ENCODE results near the gene TPH2.

The TPH2 gene

GRCh38 chr12:71942259-71942658 lies 3.6 kb downstream of the TPH2 start:
- H3K36me3 ChIP-seq (ENCODE audit: control insufficient read depth, insufficient read depth, low read length), result no peaks in the 10 kb centered on the region
- no peaks in the 10 kb centered on the region for H3K9me3 ChIP-seq (ENCODE audit: control insufficient read depth, low read length)
- H3K9ac ChIP-seq, result no peak overlapping the region
- no peaks in the 10 kb centered on the region for H3K27me3 ChIP-seq (ENCODE audit: control insufficient read depth, insufficient read depth, low read length)
- no peak overlapping the region for H3K4me2 ChIP-seq (ENCODE audit: low read length)
- no peak for TF ChIP-seq CTCF (IDR thresholded peaks at IDR 0.05)
- H2AFZ ChIP-seq, result no peak overlapping the region
- no peaks in the 10 kb centered on the region for H3K4me1 ChIP-seq
- no peak overlapping the region for H3K27ac ChIP-seq
- H3K4me3 ChIP-seq (ENCODE audit: low read depth, low read length), result no peak overlapping the region
- no peaks in the 10 kb centered on the region for H3K79me2 ChIP-seq

DNA sequence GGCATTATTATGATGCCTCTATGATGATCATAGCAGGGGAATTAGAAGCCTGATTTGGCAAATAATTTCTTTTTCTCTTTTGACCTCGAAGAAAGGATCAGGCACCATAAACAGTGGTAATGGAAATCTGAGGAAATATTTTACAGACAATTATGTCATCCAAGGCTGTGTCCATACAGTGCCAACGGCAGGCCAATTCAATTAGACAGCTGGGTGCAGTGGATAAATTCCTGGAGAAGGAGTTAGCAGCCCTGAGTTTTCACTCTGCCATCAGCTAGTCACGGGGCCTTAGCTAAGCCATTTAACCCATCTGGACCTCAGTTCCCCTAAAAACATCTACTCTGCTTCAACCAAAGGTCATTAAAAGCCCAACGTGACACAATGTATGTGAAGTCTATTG lies 4.1 kb downstream of the TPH2 start:
- no peaks in the 10 kb centered on the region for H3K9me3 ChIP-seq (ENCODE audit: control insufficient read depth, low read length)
- no peak overlapping the region for H3K9ac ChIP-seq
- H3K4me1 ChIP-seq, result no peaks in the 10 kb centered on the region
- H3K27me3 ChIP-seq (ENCODE audit: control insufficient read depth, insufficient read depth, low read length), result no peaks in the 10 kb centered on the region
- no peak for TF ChIP-seq CTCF (IDR thresholded peaks at IDR 0.05)
- no peak overlapping the region for H3K4me2 ChIP-seq (ENCODE audit: low read length)
- no peaks in the 10 kb centered on the region for H3K36me3 ChIP-seq (ENCODE audit: control insufficient read depth, insufficient read depth, low read length)
- no peak overlapping the region for H3K4me3 ChIP-seq (ENCODE audit: low read depth, low read length)
- H3K27ac ChIP-seq, result no peak overlapping the region
- no peak overlapping the region for H2AFZ ChIP-seq
- no peaks in the 10 kb centered on the region for H3K79me2 ChIP-seq

- Histone ChIP-seq H3K4me2 (ENCODE audit: low read length) (no peak overlapping the region), H3K4me1 (no peaks in the 10 kb centered on the region), H2AFZ (no peak overlapping the region), H3K9ac (no peak overlapping the region), H3K27me3 (ENCODE audit: control insufficient read depth, insufficient read depth, low read length) (no peaks in the 10 kb centered on the region), H3K4me3 (ENCODE audit: low read depth, low read length) (no peak overlapping the region), H3K79me2 (no peaks in the 10 kb centered on the region), H3K36me3 (ENCODE audit: control insufficient read depth, insufficient read depth, low read length) (no peaks in the 10 kb centered on the region), H3K27ac (no peak overlapping the region), H3K9me3 (ENCODE audit: control insufficient read depth, low read length) (no peaks in the 10 kb centered on the region)
- TF ChIP-seq CTCF (IDR thresholded peaks at IDR 0.05), result no peak
Measured at GRCh38 chr12:71945121-71945520, 6.5 kb downstream of the TPH2 start.

DNA sequence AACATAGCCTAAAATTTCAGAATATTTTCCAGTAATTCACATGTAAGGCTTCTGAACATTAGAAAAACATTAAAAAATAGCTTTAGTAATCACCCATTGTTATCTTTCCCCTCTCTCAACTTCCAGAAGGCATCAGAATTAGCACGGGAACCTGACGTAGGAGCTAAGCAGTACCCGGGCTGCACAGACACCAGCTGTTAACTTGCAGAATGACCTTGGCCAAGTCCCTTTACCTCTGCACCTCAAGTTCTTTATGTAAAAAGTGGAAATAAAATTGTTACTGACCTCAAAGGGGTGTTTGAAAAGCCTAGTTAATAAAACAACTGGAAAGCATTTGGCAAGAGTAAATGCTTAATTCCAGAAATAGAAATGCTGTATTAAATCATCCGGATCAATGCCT lies 7.2 kb downstream of the TPH2 start:
- Histone ChIP-seq H3K79me2 (no peaks in the 10 kb centered on the region), H3K9ac (no peak overlapping the region), H3K27ac (no peak overlapping the region), H3K4me3 (ENCODE audit: low read depth, low read length) (no peak overlapping the region), H3K4me1 (no peaks in the 10 kb centered on the region), H3K4me2 (ENCODE audit: low read length) (no peak overlapping the region), H2AFZ (no peak overlapping the region), H3K27me3 (ENCODE audit: control insufficient read depth, insufficient read depth, low read length) (no peaks in the 10 kb centered on the region), H3K9me3 (ENCODE audit: control insufficient read depth, low read length) (no peaks in the 10 kb centered on the region), H3K36me3 (ENCODE audit: control insufficient read depth, insufficient read depth, low read length) (no peaks in the 10 kb centered on the region)
- TF ChIP-seq CTCF (IDR thresholded peaks at IDR 0.05), result no peak

DNA sequence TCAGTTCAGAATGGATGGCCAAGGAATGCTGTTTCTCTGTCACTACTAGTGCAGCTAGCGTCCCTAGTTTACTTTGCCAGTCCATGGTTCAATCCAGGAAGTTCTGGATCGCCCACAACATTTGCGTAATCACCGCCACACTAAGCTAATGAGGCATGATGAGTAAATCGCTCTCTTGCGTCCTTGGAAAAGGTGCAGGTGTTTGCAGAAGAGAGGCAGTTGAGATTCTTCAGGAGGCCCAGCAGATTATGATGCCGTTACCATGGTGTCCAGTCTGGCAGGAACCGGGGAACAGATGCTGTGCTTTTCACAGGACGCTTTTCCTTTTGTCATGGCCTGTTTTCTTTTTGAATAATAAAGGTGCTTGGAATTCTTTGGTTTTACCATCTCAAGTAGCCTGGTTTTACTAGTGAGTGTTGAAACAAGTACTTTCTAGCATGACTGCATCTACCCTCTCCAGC lies 9.0 kb downstream of the TPH2 start:
- H2AFZ ChIP-seq, result no peak overlapping the region
- no peaks in the 10 kb centered on the region for H3K4me1 ChIP-seq
- H3K4me3 ChIP-seq (ENCODE audit: low read depth, low read length), result no peak overlapping the region
- TF ChIP-seq CTCF (IDR thresholded peaks at IDR 0.05), result no peak
- no peak overlapping the region for H3K4me2 ChIP-seq (ENCODE audit: low read length)
- no peaks in the 10 kb centered on the region for H3K79me2 ChIP-seq
- H3K9ac ChIP-seq, result no peak overlapping the region
- H3K36me3 ChIP-seq (ENCODE audit: control insufficient read depth, insufficient read depth, low read length), result no peaks in the 10 kb centered on the region
- no peaks in the 10 kb centered on the region for H3K27me3 ChIP-seq (ENCODE audit: control insufficient read depth, insufficient read depth, low read length)
- no peaks in the 10 kb centered on the region for H3K9me3 ChIP-seq (ENCODE audit: control insufficient read depth, low read length)
- no peak overlapping the region for H3K27ac ChIP-seq

Measured in parathyroid adenoma (tissue), 2 donors.